Activated naive CD8-positive, alpha-beta T cell treated with anti-CD3 and anti-CD28 coated beads, Interleukin-2, amount 50 U/mL, for 16 hours (primary cell): ENCODE measurements around the gene ERCC4.

Experiments
- DNase-seq: peaks from one replicate; pipeline ENCODE4 v3.0.0-alpha.2; 2020; ENCODE audit warnings: low read depth, low spot score

ERCC4 gene

GRCh38 chr16:13948086-13948485 is 28.1 kb downstream of the ERCC4 start:
- no peak for DNase-seq

- DNase-seq: no peak
These were observed 31.0 kb downstream of the ERCC4 start for GRCh38 chr16:13950821-13951547.

DNA sequence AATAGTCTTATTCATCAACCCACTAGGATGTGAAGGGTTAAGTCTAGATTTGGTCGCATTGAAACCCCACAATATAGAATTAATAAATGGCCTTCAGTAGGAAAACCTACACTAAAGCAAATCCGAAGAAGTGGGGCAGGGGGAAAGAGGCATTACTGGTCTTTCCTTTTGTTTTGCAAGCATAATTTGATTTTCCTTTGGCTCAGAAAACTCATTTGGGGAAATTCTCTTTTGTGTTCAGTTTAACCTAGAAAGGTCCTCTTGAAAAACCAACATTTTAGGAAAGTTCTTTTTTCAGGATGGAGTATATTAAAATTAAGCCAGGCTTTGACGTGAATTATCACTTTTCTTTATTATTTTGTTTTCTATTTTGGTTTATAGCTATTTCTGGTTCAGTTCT is 31.7 kb downstream of the ERCC4 start:
- DNase-seq: no peak

DNA sequence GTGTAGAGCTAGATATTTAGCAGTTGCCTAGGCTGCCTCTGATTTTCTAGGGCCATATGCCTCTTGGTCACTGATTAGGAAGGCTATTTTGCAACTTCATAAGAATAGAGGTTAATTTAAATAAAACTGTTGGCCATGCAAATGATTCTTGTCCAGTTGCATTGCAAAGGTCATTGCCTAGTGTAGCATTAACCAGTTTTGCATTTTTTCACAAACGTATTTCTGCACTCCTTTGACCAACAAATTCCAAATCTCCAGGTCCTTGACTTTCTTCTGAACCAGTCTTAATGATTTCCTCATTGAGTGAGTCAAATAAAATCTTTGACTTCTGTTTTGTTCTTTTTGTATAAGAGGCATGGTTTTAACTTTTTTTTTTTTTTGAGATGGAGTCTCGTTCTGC is 33.5 kb downstream of the ERCC4 start:
- no peak for DNase-seq

GRCh38 chr16:13956635-13957196 is 36.8 kb downstream of the ERCC4 start:
- no peak for DNase-seq

GRCh38 chr16:13957197-13958078 is 37.5 kb downstream of the ERCC4 start:
- DNase-seq: no peak

DNA sequence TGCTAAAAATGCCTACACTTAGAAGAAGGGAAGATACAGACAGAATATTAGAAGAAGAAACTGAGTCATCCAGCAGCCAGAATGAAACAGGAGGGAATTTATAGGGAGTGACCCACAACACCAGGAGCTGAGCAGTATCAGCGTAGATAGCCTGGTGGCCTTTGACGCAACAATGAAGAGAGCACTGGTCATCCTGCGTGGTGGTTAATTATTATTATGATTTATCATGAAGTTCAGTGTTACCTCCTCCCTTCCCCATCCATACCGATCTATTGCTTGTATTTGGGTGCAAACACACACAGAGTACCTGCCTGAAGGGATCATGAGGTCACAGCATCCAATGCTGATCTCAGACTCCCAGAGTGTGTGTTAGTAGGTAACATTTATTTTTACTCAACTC is 38.5 kb downstream of the ERCC4 start:
- no peak for DNase-seq

GRCh38 chr16:13959626-13960025 is 39.7 kb downstream of the ERCC4 start:
- no peak for DNase-seq

DNA sequence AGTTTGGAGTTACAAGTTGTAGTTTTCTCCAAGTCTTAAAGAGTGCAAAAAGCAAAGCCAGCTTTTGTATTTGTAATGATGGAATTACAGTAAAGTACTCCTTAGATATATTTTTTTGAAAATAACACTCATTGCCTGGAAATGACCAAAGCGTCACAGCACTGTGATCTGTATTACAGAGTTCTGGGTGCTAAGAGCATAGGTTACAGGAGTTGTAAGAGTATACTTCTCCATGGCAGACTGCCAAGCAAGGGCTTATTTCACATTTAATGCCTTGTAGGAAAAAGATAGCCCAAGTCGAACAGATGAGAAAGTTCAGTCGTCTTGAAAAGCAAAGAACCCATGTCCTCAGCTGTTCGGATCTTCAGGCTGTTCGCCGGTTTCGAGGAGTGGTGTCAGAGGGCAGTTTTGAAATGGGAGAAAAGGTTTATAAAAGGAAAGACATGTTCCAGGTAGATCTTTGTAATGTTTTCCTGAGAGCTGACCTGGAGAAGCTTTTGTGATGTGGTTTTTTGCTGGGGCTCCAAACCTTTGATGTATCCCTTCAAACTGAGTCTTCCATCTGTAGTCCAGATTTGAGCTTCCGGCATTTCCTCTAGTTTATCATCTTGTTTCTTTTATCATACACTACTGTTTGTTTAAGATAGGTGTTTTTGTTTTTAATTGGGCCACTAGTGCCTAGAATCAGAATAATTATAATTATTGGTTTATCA is 41.3 kb downstream of the ERCC4 start:
- DNase-seq: no peak

- no peak for DNase-seq
These were observed 42.3 kb downstream of the ERCC4 start for GRCh38 chr16:13962232-13962631.

DNA sequence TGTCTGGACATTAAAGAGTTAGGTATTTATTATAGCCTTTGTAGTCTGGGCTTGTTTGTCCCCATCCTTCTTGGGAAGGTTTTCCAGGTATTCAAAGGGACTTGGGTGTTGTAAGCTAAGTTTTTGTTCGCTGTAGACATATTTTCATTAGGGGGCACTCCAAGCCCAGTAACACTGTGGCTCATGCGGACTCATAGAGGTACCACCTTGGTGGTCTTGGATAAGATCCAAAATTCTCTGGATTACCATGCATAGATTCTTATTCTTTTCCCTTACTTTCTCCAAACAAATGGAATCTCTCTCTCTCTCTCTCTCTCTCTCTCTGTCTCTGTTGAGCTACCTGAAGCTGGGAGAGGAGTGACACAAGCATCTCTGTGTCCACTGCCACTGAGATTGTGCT is 48.9 kb downstream of the ERCC4 start:
- no peak for DNase-seq

DNA sequence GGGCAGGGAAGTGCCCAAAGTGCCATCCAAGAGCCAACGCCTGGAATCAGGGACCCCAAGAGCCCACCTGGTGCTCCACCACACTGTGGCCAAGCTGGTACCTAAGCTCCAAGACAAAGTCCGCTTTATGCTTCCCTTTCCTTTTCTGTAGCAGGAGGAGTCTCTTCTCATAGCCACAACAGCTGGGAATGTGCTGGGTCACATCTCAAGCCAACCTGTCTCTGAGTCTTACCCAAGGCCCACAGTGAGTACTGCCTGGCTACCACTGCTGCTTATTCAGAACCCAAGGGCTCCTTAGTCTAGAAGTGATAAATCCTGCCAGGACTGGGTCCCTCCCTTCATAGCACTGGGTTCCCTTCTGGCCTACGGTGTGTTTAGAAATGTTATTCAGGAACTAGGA is 49.8 kb downstream of the ERCC4 start:
- no peak for DNase-seq

DNA sequence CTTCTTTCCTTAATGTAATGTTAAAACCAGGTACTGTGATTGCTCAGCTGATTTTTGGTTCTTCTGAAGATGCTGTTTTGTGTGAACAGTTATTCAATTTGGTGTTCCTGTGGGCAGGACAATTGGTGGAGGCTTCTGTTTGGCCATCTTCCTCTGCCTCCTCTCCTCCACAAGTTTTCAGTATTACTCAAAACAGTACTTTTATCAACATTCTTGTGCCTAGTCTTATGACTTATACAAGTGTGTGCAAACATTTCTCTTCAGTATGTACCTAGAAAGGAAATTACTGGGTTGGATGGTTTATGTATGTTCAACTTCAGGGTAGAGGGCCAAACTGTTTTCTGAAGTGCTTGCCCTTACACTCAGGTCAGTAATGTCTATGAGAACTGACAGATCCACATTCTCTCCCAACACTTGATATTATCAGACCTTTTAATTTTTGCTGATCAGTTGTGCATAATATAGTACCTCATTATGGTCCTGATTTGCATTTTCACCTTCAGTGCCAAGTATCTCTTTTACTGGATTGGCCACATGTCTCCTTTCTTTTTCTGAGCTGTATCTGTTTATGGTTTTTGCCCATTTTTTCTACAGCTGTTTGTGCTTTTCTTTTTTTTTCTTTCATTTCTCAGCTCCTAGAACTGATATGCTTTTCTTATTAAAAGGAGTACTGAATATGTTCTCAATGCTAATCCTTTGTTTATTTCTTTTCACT is 50.9 kb downstream of the ERCC4 start:
- no peak for DNase-seq

- no peak for DNase-seq
These were observed 53.5 kb downstream of the ERCC4 start for GRCh38 chr16:13973321-13974023.

- no peak for DNase-seq
These were observed 57.2 kb downstream of the ERCC4 start for GRCh38 chr16:13977177-13977576.

- no peak for DNase-seq
These were observed 62.5 kb downstream of the ERCC4 start for GRCh38 chr16:13982451-13982850.

GRCh38 chr16:13983625-13984024 is 63.7 kb downstream of the ERCC4 start:
- no peak for DNase-seq

GRCh38 chr16:13984794-13985193 is 64.8 kb downstream of the ERCC4 start:
- no peak for DNase-seq

DNA sequence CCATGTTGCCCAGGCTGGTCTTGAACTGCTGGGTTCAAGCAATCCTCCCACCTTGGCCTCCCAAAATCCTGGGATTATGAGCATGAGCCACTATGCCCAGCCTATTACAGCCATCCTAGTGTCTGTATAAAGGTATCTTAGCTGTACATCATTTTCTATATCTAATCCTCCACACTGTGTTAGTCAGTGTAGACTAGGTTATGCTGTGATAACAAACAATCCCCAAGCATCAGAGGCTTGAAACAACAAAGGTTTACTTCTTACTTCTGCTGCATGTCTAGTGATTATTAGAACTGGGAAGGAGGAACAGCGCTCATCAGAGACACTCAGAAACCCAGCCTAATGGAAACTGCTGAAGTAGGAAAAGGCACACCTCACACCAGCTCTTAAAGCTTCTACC is 68.1 kb downstream of the ERCC4 start:
- no peak for DNase-seq

DNA sequence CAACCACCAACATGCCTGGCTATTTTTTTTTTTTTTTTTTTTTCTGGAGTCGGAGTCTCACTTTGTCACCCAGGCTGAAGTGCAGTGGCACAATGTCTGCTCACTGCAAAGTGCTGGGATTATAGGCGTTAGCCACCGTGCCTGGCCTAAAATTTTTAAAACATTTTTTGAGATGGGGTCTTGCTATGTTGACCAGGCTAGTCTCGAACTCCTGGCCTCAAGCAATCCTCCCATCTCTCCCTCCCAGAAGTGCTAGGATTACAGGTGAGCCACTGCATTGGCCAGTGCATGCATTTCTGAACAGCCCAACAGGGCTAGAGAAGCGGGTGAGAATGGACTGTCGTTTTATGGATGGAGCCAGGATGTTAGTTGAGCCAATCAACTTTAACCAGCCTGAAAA is 72.4 kb downstream of the ERCC4 start:
- no peak for DNase-seq

DNA sequence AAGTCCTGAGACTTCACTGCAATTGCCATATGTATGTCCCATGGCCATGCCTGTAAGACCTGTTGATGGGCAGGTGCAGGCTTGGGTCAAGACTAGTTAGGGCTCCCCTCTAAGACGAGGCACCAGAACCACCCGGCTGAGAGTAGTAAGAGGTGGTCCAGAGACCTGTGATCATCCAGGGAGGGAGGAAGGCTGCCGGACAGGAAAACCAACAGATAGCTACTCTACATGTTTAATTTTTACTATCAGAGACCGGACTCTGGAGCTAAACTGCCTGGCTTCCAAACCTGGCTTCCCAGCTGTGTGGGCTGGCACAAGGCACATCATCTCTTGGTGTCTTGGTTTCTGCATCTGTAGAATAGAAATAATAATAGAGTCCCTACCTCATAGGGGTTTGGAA is 73.0 kb downstream of the ERCC4 start:
- DNase-seq: no peak
